ENCODE measurements around the gene OR10H5.

GRCh38 chr19:15775249-15775648 is 12.2 kb upstream of the OR10H5 start:
- TF ChIP-seq CHD2 (IDR thresholded peaks at IDR 0.05; ENCODE audit: low read length, partially characterized antibody) (no peak), BHLHE40 (IDR thresholded peaks at IDR 0.05; ENCODE audit: low read depth, low read length) (no peak)
- TF ChIP-seq, protein P1, sequence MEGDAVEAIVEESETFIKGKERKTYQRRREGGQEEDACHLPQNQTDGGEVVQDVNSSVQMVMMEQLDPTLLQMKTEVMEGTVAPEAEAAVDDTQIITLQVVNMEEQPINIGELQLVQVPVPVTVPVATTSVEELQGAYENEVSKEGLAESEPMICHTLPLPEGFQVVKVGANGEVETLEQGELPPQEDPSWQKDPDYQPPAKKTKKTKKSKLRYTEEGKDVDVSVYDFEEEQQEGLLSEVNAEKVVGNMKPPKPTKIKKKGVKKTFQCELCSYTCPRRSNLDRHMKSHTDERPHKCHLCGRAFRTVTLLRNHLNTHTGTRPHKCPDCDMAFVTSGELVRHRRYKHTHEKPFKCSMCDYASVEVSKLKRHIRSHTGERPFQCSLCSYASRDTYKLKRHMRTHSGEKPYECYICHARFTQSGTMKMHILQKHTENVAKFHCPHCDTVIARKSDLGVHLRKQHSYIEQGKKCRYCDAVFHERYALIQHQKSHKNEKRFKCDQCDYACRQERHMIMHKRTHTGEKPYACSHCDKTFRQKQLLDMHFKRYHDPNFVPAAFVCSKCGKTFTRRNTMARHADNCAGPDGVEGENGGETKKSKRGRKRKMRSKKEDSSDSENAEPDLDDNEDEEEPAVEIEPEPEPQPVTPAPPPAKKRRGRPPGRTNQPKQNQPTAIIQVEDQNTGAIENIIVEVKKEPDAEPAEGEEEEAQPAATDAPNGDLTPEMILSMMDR (IDR thresholded peaks at IDR 0.05), result no peak
- TF ChIP-seq, protein P2, sequence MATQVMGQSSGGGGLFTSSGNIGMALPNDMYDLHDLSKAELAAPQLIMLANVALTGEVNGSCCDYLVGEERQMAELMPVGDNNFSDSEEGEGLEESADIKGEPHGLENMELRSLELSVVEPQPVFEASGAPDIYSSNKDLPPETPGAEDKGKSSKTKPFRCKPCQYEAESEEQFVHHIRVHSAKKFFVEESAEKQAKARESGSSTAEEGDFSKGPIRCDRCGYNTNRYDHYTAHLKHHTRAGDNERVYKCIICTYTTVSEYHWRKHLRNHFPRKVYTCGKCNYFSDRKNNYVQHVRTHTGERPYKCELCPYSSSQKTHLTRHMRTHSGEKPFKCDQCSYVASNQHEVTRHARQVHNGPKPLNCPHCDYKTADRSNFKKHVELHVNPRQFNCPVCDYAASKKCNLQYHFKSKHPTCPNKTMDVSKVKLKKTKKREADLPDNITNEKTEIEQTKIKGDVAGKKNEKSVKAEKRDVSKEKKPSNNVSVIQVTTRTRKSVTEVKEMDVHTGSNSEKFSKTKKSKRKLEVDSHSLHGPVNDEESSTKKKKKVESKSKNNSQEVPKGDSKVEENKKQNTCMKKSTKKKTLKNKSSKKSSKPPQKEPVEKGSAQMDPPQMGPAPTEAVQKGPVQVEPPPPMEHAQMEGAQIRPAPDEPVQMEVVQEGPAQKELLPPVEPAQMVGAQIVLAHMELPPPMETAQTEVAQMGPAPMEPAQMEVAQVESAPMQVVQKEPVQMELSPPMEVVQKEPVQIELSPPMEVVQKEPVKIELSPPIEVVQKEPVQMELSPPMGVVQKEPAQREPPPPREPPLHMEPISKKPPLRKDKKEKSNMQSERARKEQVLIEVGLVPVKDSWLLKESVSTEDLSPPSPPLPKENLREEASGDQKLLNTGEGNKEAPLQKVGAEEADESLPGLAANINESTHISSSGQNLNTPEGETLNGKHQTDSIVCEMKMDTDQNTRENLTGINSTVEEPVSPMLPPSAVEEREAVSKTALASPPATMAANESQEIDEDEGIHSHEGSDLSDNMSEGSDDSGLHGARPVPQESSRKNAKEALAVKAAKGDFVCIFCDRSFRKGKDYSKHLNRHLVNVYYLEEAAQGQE (IDR thresholded peaks at IDR 0.05), result no peak
